Transverse colon (tissue), 4 donors: ENCODE data around the gene IER5. TPM values are rescaled to one million over a fixed set of nuclear protein-coding genes. Genes with fewer than 3 reads are reported as not detected.
"Not testable (repeated sequence)": the region's sequence is repeated elsewhere in the genome, so short reads cannot be mapped to it uniquely, and the experiment has no call there.

Experiments
- DNase-seq: peaks from one replicate; pipeline ENCODE4 v3.0.0-alpha.2; 2019
- H3K27ac ChIP-seq, 4 donors: fragments of 200-600 bp; sonication (generic); 2 replicates each; pipeline ENCODE4 v1.5.1; 2016 to 2018; ENCODE audit warnings: inconsistent platforms in 4 of 4
- H3K27me3 ChIP-seq: fragments of 200-600 bp; sonication (generic); 2 replicates; pipeline ENCODE4 v1.5.1; 2017; ENCODE audit warnings: inconsistent platforms
- H3K36me3 ChIP-seq, 4 donors: fragments of 200-600 bp; sonication (generic); 2 replicates each; pipeline ENCODE4 v1.5.1; 2017 to 2019; ENCODE audit warnings: inconsistent platforms in 4 of 4
- H3K4me1 ChIP-seq, 4 donors: fragments of 200-600 bp; sonication (generic); 2 replicates each; pipeline ENCODE4 v1.5.1; 2017 to 2020; ENCODE audit warnings: inconsistent platforms in 4 of 4
- H3K4me3 ChIP-seq, 4 donors: fragments of 200-600 bp; sonication (generic); 1 replicate in 1 of 4; 2 replicates in 3 of 4; pipeline versions ENCODE4 v1.5.1 to v1.6.1; 2017 to 2019; ENCODE audit warnings: inconsistent platforms in 4 of 4
- H3K9me3 ChIP-seq, 2 donors: fragments of 200-600 bp; sonication (generic); 2 replicates each; pipeline ENCODE4 v1.5.1; 2017 to 2019; ENCODE audit warnings: inconsistent platforms in 2 of 2
- CTCF ChIP-seq, 5 experiments: fragments of 200-600 bp in 3 of 5; fragments of 450-650 bp in 2 of 5; sonication (generic) in 3 of 5; IDR thresholded peaks; 1 replicate in 2 of 5; 2 replicates in 3 of 5; pipeline ENCODE4 v1.5.1; 2016 to 2017; ENCODE audit warnings: antibody characterized with exemption in 5 of 5, inconsistent platforms in 3 of 5, mild to moderate bottlenecking in 2 of 5, moderate library complexity in 1 of 5
- EP300 ChIP-seq: sonication (generic); formaldehyde crosslinking; IDR thresholded peaks from one replicate; pipeline ENCODE4 v1.6.1; 2017; ENCODE audit warnings: antibody characterized with exemption, low read depth
- POLR2A ChIP-seq: fragments of 450-650 bp; IDR thresholded peaks from one replicate; pipeline ENCODE4 v1.6.1; 2016; ENCODE audit warnings: antibody characterized with exemption, mild to moderate bottlenecking, moderate library complexity
- POLR2AphosphoS5 ChIP-seq, 3 donors: sonication (generic); formaldehyde crosslinking; IDR thresholded peaks; one replicate each; pipeline ENCODE4 v1.6.1; 2016; ENCODE audit warnings: antibody characterized with exemption in 3 of 3
- WGBS, 2 donors: methylation state at CpG; one replicate each; pipeline ENCODE4 v1.1.5; 2018; ENCODE audit warnings: low coverage in 1 of 2; 5-methylcytosine and 5-hydroxymethylcytosine counted together
- in situ Hi-C, 4 donors: fragments of 200-750 bp; cut with MboI; loops; one replicate each; pipeline versions ENCODE4 v1.15.0 to v1.15.1; 2017; ENCODE audit warnings: low sequenced_read_pairs in 3 of 4, low pct_ligation_motif_present in 1 of 4, low pct_unique_long_range_greater_than_20kb in 1 of 4
- intact Hi-C: fragments of 100-400 bp; cut with DNase I; formaldehyde crosslinking; loops from one replicate; pipeline ENCODE4 v1.15.1; 2023; ENCODE audit warnings: low total_unique reads
- total RNA-seq, 4 donors: library from RNA; depleted of rRNA; stranded (reverse); fragments of >200 nt; gene quantifications; one replicate each; pipeline ENCODE4 v1.1.0, GENCODE V29; 2016

The IER5 gene
- total RNA-seq, 4 donors from 2014 or later: 12.1 to 40.3 (median 16.5) TPM

DNA sequence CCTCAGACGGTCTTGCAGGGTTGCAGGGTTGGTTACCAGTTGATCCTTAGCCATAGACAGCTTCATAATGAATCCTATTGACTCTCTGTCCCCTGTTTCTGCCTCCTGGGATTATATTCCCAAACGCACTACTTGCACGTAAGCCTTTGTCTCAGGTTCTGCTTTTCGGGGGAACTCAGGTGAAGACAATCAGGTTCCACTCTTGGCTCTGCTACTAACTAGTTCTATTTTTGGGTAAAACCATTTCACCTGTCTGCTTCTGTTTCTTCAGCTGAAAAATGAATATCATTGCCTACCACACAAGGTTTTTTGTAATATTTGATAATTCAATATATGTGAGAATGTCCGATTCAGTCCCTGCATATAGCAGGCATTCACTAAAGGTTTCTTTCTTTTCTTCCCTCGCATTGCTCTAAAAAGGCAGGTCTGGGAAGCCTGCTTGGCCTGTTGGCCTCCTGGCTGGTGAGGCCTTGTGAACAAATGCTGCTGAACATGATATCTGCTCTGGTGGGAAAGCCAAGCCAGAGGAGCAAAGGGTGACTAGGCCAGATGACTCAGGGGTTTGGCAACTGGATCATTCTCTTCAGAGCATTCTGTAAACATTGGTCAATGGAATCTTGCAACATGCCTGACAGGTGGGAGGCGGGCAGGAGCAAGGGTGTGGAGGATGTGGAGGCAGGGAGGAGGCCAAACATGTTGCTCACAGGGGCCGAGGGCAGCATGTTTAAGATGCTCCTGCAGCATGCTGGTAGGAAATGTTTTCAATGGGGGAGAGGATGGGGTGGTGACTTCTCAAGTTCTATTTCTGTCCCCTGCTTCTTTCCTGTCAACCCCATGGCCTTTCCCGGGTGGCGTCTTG, 23.8 kb downstream of the IER5 start:
- H3K27ac ChIP-seq: peak overlapping the region; percentile 46 to 69 (median 60)
- no peak for TF ChIP-seq POLR2A
- no peak for TF ChIP-seq EP300
- TF ChIP-seq POLR2AphosphoS5 (IDR thresholded peaks at IDR 0.05): peak; percentile 56 to 87 (median 82)
- TF ChIP-seq CTCF (IDR thresholded peaks at IDR 0.05): no peak
- no peaks in the 10 kb centered on the region for H3K27me3 ChIP-seq
- DNase-seq: peak; percentile 77
- H3K4me1 ChIP-seq: peaks cover 0 to 26% (median 16%) of the 10 kb centered on the region in 4 donors
- intact Hi-C loops (no loop called here), in situ Hi-C loops (no loop called here)
- H3K9me3 ChIP-seq: no peaks in the 10 kb centered on the region
- 73 to 77% methylated on average over 8 to 10 of the region's 10 CpGs for WGBS, 2 donors
- H3K36me3 ChIP-seq: no peaks in the 10 kb centered on the region
- H3K4me3 ChIP-seq: no peak overlapping the region

DNA sequence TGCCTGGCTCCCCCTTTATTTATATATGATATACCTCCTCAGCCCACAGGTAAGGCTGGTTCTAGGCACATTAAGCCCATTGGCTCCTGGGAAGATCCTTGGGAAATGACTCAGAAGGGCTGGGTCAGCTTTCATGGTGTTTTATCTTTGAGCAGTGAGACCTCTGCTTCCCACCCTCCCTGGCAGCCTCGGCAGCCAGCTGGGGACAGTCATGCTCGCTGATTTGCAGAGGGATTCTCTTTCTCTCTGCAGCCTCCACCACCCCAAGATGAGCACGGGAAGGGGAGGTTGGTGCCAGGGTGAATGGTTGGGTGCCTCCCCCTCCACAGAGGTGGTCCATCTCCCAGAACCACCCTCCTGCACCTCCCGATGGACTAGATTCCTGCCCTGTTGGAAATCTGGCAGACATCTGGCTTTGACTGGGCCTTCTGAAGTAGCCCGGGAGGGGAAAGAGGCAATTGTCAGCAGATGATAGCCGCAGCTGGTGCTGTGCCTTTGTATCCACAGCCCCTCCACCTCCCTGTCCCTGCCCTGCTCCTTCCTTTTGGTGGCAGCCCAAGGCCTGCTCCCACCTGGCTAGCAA, 24.6 kb downstream of the IER5 start:
- Histone ChIP-seq H3K36me3 (no peaks in the 10 kb centered on the region), H3K9me3 (no peaks in the 10 kb centered on the region), H3K27me3 (no peaks in the 10 kb centered on the region), H3K4me1 (peaks cover 0 to 32% (median 24%) of the 10 kb centered on the region in 4 donors), H3K27ac (peak overlapping the region; percentile 23 to 69 (median 54)), H3K4me3 (no peak overlapping the region)
- in situ Hi-C loops: no loop called here
- 69% methylated on average over 6 of the region's 6 CpGs; no CpG with 5 or more reads in 1 of the 2 donors for WGBS, 2 donors
- intact Hi-C loops: no loop called here
- no peak for DNase-seq
- TF ChIP-seq EP300: no peak

DNA sequence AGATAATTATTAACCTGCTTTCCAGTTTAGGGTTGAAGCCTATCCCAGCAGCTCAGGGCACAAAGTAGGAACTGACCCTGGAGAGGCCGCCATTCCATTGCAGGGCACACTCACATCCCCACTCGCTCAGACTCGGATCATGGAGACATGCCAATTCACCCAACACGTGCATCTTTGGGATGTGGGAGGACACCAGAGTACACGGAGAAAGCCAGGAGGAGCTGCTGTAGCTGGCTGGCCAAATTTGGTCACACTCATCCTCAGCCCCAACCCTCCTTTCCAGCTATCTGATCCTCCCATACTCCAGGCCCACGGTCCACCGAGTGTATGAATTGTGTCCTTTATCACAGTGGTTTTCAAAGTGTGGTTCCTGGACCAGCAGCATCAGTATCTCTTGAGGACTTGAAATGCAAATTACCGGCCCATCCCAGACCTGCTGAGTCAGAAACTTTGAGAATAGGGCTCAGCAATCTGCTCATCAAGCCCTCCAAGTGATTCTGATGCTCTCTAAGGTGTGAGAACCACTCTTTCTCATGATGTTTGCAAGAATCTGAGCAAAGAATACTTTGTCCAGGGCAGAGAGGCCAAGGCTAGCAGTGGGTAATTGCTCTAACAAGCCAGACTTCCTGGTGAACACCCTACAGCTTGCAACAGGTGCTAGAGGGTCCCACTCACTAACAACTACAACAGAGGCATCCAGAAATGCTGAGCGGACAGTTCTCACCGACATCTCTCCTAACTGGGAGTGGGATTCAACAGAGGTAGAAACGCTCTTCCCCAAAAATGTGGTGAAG, 26.3 kb downstream of the IER5 start:
- 40 to 73% methylated on average over 2 to 11 of the region's 11 CpGs for WGBS, 2 donors
- Histone ChIP-seq H3K9me3 (no peaks in the 10 kb centered on the region), H3K27me3 (no peaks in the 10 kb centered on the region), H3K27ac (no peak overlapping the region), H3K4me1 (peaks cover 0 to 32% (median 25%) of the 10 kb centered on the region in 4 donors), H3K4me3 (no peak overlapping the region), H3K36me3 (no peaks in the 10 kb centered on the region)
- DNase-seq: no peak
- TF ChIP-seq CTCF (IDR thresholded peaks at IDR 0.05) (no peak), POLR2A (no peak), POLR2AphosphoS5 (IDR thresholded peaks at IDR 0.05) (no peak), EP300 (no peak)
- in situ Hi-C loops (no loop called here), intact Hi-C loops (no loop called here)

DNA sequence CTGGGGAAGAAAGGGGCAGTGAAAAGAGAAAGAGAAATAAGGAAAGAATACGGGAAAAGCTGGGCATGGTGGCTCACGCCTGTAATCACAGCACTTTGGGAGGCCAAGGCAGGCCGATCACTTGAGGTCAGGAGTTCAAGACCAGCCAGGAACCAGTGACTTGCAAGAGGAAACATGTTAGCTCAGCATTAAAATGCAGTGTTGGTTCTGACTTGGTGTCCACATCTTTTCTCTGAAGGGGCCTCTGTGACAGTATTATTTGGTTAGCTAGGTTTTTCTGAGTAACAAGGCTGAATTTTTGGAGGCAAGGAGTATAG, 26.8 kb downstream of the IER5 start:
- no peak overlapping the region for H3K27ac ChIP-seq
- no peaks in the 10 kb centered on the region for H3K9me3 ChIP-seq
- no peak for DNase-seq
- H3K36me3 ChIP-seq: no peaks in the 10 kb centered on the region
- intact Hi-C loops (no loop called here), in situ Hi-C loops (no loop called here)
- H3K4me1 ChIP-seq: peaks cover 0 to 32% (median 25%) of the 10 kb centered on the region in 4 donors
- 82 to 90% methylated on average over 3 of the region's 3 CpGs for WGBS, 2 donors
- TF ChIP-seq CTCF (IDR thresholded peaks at IDR 0.05): no peak
- TF ChIP-seq POLR2AphosphoS5 (IDR thresholded peaks at IDR 0.05): no peak
- no peak for TF ChIP-seq EP300
- TF ChIP-seq POLR2A: no peak
- no peak overlapping the region for H3K4me3 ChIP-seq
- H3K27me3 ChIP-seq: no peaks in the 10 kb centered on the region

DNA sequence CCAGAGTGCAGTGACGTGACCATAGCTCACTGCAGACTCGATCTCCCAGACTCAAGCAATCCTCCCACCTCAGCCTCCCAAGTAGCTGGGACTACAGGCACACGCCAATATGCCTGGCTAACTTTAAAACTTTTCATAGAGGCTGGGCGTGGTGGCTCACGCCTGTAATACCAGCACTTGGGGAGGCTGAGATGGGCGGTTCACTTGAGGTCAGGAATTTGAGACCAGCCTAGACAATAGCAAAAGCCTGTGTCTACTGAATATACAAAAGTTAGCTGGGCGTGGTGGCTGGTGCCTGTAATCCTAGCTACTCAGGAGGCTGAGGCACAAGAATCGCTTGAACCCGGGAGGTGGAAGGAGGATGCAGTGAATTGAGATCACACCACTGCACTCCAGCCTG, 27.5 kb downstream of the IER5 start:
- H3K36me3 ChIP-seq, intact Hi-C loops, H3K27me3 ChIP-seq, H3K9me3 ChIP-seq, DNase-seq, H3K4me3 ChIP-seq, H3K27ac ChIP-seq, in situ Hi-C loops: not testable (repeated sequence)
- peaks cover 0 to 32% (median 25%) of the 10 kb centered on the region in 4 donors for H3K4me1 ChIP-seq
- 94 to 100% methylated on average over 2 to 9 of the region's 9 CpGs for WGBS, 2 donors
